ENCODE measurements around the gene CRLF3. TPM values are rescaled to one million over a fixed set of nuclear protein-coding genes. Genes with fewer than 3 reads are reported as not detected.
"Not testable (repeated sequence)": the region's sequence is repeated elsewhere in the genome, so short reads cannot be mapped to it uniquely, and the experiment has no call there.

The CRLF3 gene
- total RNA-seq, 1 experiment from 2014 or later, result 13.9 TPM

DNA sequence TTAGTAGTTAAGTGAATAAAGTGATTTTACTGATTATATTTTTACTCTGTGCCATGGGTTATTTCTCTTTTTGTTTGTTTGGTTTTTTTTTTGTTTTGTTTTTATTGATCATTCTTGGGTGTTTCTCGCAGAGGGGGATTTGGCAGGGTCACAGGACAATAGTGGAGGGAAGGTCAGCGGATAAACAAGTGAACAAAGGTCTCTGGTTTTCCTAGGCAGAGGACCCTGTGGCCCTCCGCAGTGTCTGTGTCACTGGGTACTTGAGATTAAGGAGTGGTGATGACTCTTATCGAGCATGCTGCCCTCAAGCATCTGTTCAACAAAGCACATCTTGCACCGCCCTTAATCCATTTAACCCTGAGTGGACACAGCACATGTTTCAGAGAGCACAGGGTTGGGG is 88.8 kb downstream of the CRLF3 start:
- not testable (repeated sequence) for DNase-seq (ENCODE audit: low spot score)

DNA sequence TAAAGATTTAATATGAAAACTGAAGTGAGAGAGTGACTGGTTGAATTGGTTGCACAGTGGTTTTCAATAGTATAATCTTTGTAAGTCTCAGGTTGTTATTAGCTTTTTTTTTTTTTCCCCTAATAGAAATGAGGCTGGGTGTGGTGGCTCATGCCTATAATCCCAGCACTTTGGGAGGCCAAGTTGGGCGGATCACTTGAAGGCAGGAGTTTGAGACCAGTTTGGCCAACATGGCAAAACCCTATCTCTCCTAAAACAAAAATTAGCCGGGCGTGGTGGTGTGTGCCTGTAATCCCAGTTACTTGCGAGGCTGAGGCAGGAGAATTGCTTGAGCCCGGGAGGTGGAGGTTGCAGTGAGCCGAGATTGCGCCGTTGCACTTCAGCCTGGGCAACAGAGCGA is 89.3 kb downstream of the CRLF3 start:
- DNase-seq (ENCODE audit: low spot score), result not testable (repeated sequence)

DNA sequence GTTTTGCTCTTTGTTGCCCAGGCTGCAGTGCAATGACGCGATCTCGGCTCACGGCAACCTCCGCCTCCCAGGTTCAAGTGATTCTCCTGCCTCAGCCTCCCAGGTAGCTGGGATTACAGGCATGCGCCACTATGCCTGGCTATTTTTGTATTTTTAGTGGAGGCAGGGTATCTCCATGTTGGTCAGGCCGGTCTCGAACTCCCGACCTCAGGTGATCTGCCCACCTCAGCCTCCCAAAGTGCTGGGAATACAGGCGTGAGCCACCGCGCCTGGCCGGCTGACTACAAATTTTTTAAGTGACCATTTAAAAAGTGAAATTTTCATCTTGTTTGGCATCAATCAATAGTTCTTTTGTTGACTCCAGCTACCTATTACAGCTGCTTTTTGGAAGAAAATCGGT is 90.3 kb downstream of the CRLF3 start:
- not testable (repeated sequence) for DNase-seq (ENCODE audit: low spot score)

Other genes starting within 250 kb of the CRLF3 start
- 1.8 and 4.5 TPM in 2 replicates for gene ATAD5, start 7.3 kb upstream of the CRLF3 start, total RNA-seq (2014; rRNA removed; shearing (Covaris generic))
- 9.1 and 19.2 TPM in 2 replicates for gene TEFM, start 81.5 kb upstream of the CRLF3 start, total RNA-seq (2014; rRNA removed; shearing (Covaris generic))
- gene ADAP2, start 97.3 kb upstream of the CRLF3 start, total RNA-seq (2014; rRNA removed; shearing (Covaris generic)), result 0.21 TPM in 1 of 2 replicates, not detected in the other
- gene RNF135, start 146.3 kb upstream of the CRLF3 start, total RNA-seq (2014; rRNA removed; shearing (Covaris generic)), result 14.8 and 19.6 TPM in 2 replicates